ENCODE measurements around the gene ABCF1. TPM values are rescaled to one million over a fixed set of nuclear protein-coding genes. Genes with fewer than 3 reads are reported as not detected.
"Not testable (repeated sequence)": the region's sequence is repeated elsewhere in the genome, so short reads cannot be mapped to it uniquely, and the experiment has no call there.

Gene ABCF1
- 33.0 and 43.2 TPM in 2 replicates for total RNA-seq (ENCODE audit: low replicate concordance)

DNA sequence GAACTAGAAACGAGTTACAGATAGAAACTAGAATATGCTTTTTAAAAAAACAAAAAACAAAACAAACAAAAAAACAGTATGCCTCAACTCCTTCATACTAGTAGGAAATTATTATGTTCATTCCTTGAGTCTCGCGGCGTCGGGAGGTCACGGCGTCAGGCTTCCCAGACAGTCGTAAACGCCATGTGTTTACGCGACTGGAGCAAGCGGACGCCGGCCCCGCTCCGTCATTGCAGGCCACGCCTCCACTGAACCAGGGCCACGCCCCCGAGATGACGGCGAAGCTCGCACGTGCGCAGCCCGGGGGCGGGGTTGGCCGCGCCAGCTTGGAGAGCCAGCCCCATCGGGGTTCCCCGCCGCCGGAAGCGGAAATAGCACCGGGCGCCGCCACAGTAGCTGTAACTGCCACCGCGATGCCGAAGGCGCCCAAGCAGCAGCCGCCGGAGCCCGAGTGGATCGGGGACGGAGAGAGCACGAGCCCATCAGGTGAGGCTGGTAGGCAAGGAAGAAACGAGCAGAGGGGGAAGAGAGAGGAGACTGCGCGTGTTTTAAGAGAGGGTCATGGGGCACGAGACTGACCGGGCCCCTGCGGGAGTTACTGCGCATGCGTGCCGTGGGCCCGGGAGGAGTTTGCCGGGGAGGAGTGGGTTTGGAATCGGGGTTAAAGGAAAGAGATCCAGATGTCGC, at the start of gene ABCF1:
Gene ABCF1, plus strand, starts transcription at position 368 of the 687 bp plus-strand sequence. Its CDS starts 46 bp downstream, at position 414.
- no peak for TF ChIP-seq CTCF (IDR thresholded peaks at IDR 0.05; ENCODE audit: insufficient read depth, low read length)
- peak; percentile 95 for DNase-seq (ENCODE audit: low read depth)
- peak within 1 kb of the TSS; percentile 98 for H3K4me3 ChIP-seq (ENCODE audit: low read depth, low read length)

- H3K4me3 ChIP-seq (ENCODE audit: low read depth, low read length); DNase-seq (ENCODE audit: low read depth): not testable (repeated sequence)
These were observed 49.3 kb upstream of the ABCF1 start for GRCh38 chr6:30521952-30522351.

- not testable (repeated sequence) for DNase-seq (ENCODE audit: low read depth)
These were observed 44.8 kb upstream of the ABCF1 start for GRCh38 chr6:30526444-30526843.

GRCh38 chr6:30529349-30529875, 41.8 kb upstream of the ABCF1 start:
- H3K4me3 ChIP-seq (ENCODE audit: low read depth, low read length); DNase-seq (ENCODE audit: low read depth): not testable (repeated sequence)

More at GRCh38 chr6:30526444-30526843, 44.8 kb upstream of the ABCF1 start:
- H3K4me3 ChIP-seq (ENCODE audit: low read depth, low read length), result not testable (repeated sequence)

DNA sequence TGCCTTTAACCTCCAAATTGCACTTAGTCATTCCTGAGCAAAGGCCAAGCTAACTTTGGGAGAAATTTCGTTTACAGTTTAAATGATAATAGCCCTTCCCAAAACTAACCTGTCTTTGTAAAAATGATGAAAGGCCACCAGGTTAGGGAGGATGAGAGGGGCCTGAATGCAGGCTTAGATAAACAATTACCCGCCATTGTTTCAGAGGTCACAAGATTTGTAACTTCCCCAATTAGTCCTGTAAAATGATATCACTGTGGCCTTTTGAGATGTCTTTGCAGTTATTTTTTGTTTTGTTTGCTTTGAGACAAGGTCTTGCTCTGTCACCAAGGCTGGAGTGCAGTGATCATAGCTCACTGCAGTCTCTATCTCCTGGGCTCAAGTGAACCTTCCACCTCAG, 41.2 kb upstream of the ABCF1 start:
- H3K4me3 ChIP-seq (ENCODE audit: low read depth, low read length), result no peak overlapping the region
- no peak for DNase-seq (ENCODE audit: low read depth)
- TF ChIP-seq CTCF (IDR thresholded peaks at IDR 0.05; ENCODE audit: insufficient read depth, low read length), result no peak

DNA sequence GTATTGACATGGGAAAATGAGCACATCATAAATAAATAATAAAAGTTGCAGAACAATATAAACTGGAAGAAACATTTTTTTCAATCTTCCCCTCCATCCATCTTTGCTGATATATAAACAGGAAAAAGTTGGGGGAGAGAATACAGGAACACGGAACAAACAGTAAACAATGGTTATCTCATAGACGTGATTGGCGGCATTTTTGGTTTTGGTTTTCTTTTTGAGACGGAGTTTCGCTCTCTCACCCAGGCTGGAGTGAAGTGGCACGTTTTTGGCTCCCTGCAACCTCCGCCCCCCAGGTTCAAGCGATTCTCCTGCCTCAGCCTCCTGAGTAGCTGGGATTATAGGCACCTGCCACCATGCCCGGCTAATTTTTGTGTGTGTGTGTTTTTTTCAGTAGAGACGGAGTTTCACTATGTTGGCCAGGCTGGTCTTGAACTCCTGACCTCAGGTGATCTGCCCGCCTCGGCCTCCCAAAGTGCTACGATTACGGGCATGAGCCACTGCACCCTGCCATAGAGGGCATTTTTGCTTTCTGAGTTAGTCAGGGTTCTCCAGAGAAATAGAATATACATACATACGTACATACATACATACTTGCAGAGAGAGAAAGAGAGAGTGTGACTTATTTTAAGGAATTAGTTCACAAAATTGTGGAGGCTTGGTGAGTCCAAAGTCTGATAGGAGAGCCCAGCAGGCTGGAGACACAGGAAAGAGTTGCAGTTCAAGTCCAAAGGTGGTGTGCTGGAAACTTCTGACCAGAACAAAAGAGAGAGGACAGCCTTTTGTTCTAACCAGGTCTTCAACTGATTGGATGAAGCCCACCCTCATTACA, 37.6 kb upstream of the ABCF1 start:
- DNase-seq (ENCODE audit: low read depth), result no peak
- no peak overlapping the region for H3K4me3 ChIP-seq (ENCODE audit: low read depth, low read length)
- TF ChIP-seq CTCF (IDR thresholded peaks at IDR 0.05; ENCODE audit: insufficient read depth, low read length), result no peak

GRCh38 chr6:30537931-30538330, 33.3 kb upstream of the ABCF1 start:
- no peak overlapping the region for H3K4me3 ChIP-seq (ENCODE audit: low read depth, low read length)

More at GRCh38 chr6:30537931-30538330, 33.3 kb upstream of the ABCF1 start:
- no peak for TF ChIP-seq CTCF (IDR thresholded peaks at IDR 0.05; ENCODE audit: insufficient read depth, low read length)
- DNase-seq (ENCODE audit: low read depth), result no peak
